K562 (cell line): Measurements from ENCODE around the gene TRIM38. TPM values are rescaled to one million over a fixed set of nuclear protein-coding genes. Genes with fewer than 3 reads are reported as not detected.

ENCODE experiments used
- ATF1 ChIP-seq, 2 experiments: fragments of 450-650 bp in 1 of 2; IDR thresholded peaks; 2 replicates each; pipeline ENCODE4 v1.6.1; 2016; ENCODE audit warnings: missing compliant biosample characterization in 1 of 2, missing genetic modification characterization in 1 of 2
- CHD1 ChIP-seq: fragments of 200-600 bp; sonication (generic); IDR thresholded peaks from one replicate; pipeline ENCODE4 v1.6.1; 2012; ENCODE audit warnings: mild to moderate bottlenecking, moderate library complexity, low read length, inconsistent platforms
- DACH1 ChIP-seq: fragments of 450-650 bp; IDR thresholded peaks from 2 replicates; pipeline ENCODE4 v1.6.1; 2018; ENCODE audit not compliant: partially characterized antibody
- ILF3 ChIP-seq: fragments of 450-650 bp; IDR thresholded peaks from 2 replicates; pipeline ENCODE4 v1.6.1; 2018; ENCODE audit warnings: antibody characterized with exemption, mild to moderate bottlenecking, moderate library complexity, borderline replicate concordance
- MYBL2 ChIP-seq, 2 experiments: fragments of 450-650 bp in 1 of 2; sonication (generic) in 1 of 2; formaldehyde crosslinking in 1 of 2; IDR thresholded peaks; 2 replicates each; pipeline versions ENCODE4 v1.6.1 to v1.8.1; 2017 to 2022; ENCODE audit warnings: borderline replicate concordance in 1 of 2, inconsistent platforms in 1 of 2, low read depth in 1 of 2, mild to moderate bottlenecking in 1 of 2, missing genetic modification reagents in 1 of 2, moderate library complexity in 1 of 2
- NR2F6 ChIP-seq: fragments of 450-650 bp; formaldehyde crosslinking; IDR thresholded peaks from 2 replicates; pipeline ENCODE4 v1.4.0; 2020; ENCODE audit warnings: mild to moderate bottlenecking
- PBX2 ChIP-seq, 2 experiments: IDR thresholded peaks in 1 of 2; conservative IDR thresholded peaks in 1 of 2; 2 replicates each; pipeline ENCODE4 v1.6.1; 2016; ENCODE audit warnings: low read depth in 2 of 2, mild to moderate bottlenecking in 1 of 2, missing compliant biosample characterization in 1 of 2, missing genetic modification characterization in 1 of 2, moderate library complexity in 1 of 2
- PHF20 ChIP-seq: fragments of 450-650 bp; IDR thresholded peaks from 2 replicates; pipeline ENCODE4 v1.6.1; 2018; ENCODE audit not compliant: partially characterized antibody
- PTBP1 ChIP-seq: fragments of 200-400 bp; formaldehyde crosslinking; IDR thresholded peaks from 2 replicates; pipeline ENCODE4 v1.6.1; 2017; ENCODE audit warnings: low read depth, low read length
- RFX1 ChIP-seq: fragments of 450-650 bp; IDR thresholded peaks from 2 replicates; pipeline ENCODE4 v1.6.1; 2016; ENCODE audit warnings: mild to moderate bottlenecking, moderate library complexity
- SPI1 ChIP-seq: IDR thresholded peaks from 2 replicates; pipeline ENCODE4 v1.6.1; 2011; ENCODE audit warnings: low read depth, low read length, control low read depth, borderline replicate concordance
- ZEB2 ChIP-seq: fragments of 450-650 bp; IDR thresholded peaks from 2 replicates; pipeline ENCODE4 v1.6.1; 2016
- ZNF23 ChIP-seq: fragments of 250-450 bp; sonication (Bioruptor Pico); IDR thresholded peaks from 2 replicates; pipeline ENCODE4 v1.4.0; 2020; ENCODE audit warnings: mild to moderate bottlenecking
- ZNF232 ChIP-seq: sonication (generic); formaldehyde crosslinking; IDR thresholded peaks from 2 replicates; pipeline ENCODE4 v1.8.0; 2022; ENCODE audit warnings: mild to moderate bottlenecking, missing genetic modification reagents
- ZNF707 ChIP-seq: fragments of 250-450 bp; sonication (Bioruptor Pico); conservative IDR thresholded peaks from 2 replicates; pipeline ENCODE4 v1.8.0; 2022; ENCODE audit warnings: inconsistent platforms, mild to moderate bottlenecking, moderate library complexity
- ZNF740 ChIP-seq, 3 experiments: fragments of 200-800 bp in 1 of 3; sonication (Bioruptor generic) in 1 of 3; sonication (generic) in 1 of 3; formaldehyde crosslinking in 1 of 3; IDR thresholded peaks; 2 replicates each; pipeline versions ENCODE4 v1.6.1 to v1.8.0; 2016 to 2022; ENCODE audit warnings: mild to moderate bottlenecking in 2 of 3, missing compliant biosample characterization in 2 of 3, missing genetic modification characterization in 2 of 3, missing genetic modification reagents in 1 of 3
- polyA plus RNA-seq, 8 experiments: library from polyadenylated mRNA; depleted of rRNA in 4 of 8; stranded (reverse) in 5 of 8; unstranded in 3 of 8; fragments of >200 nt; fragmentation: Nextera tagmentation in 2 of 8; fragmentation: Illumina TruSeq in 1 of 8; extraction: Ambion mirVana in 2 of 8; extraction: Trizol in 1 of 8; gene quantifications; 2 replicates each; pipeline versions ENCODE4 v1.2.1 to v1.2.3, GENCODE V29; 2011 to 2014; ENCODE audit warnings: inconsistent platforms in 1 of 8, missing spikeins in 1 of 8
- total RNA-seq, 7 experiments: library from RNA; depleted of rRNA in 6 of 7; stranded (reverse); fragments of >200 nt in 6 of 7; fragmentation: Illumina TruSeq in 2 of 7; extraction: Trizol in 2 of 7; gene quantifications; 2 replicates each; pipeline versions ENCODE4 v1.2.1 to v1.2.3, GENCODE V29; 2011 to 2021; ENCODE audit warnings: low replicate concordance in 1 of 7
- TF ChIP-seq, protein P1 (sequence below): IDR thresholded peaks from 2 replicates; pipeline ENCODE4 v1.6.1; 2011; ENCODE audit not compliant: insufficient read length; ENCODE audit errors: extremely low read depth
- TF ChIP-seq, protein P2 (sequence below): fragments of 450-650 bp; IDR thresholded peaks from 2 replicates; pipeline ENCODE4 v1.6.1; 2018; ENCODE audit not compliant: partially characterized antibody

Gene TRIM38
- total and polyA plus RNA-seq, 9 of the 15 experiments (the other 6 are each of a cell fraction or from before 2014, with no cell fraction given): 1.7 to 6.7 (median 6.3) TPM

GRCh38 chr6:26021350-26022131 lies 58.9 kb downstream of the TRIM38 start (continued):
- no peak for TF ChIP-seq PBX2 (CRISPR knock-in tag; IDR thresholded peaks at IDR 0.05; ENCODE audit: low read depth)
- TF ChIP-seq PBX2 (tag; conservative IDR thresholded peaks at IDR 0.05; ENCODE audit: low read depth): 0 out of 2 replicates have a peak, but pooled peaks have one; percentile 31
- no peak for TF ChIP-seq ZNF707 (CRISPR knock-in tag)
- TF ChIP-seq MYBL2 (IDR thresholded peaks at IDR 0.05; ENCODE audit: low read depth): no peak
- TF ChIP-seq MYBL2 (CRISPR knock-in tag; IDR thresholded peaks at IDR 0.05; ENCODE audit: borderline replicate concordance): no peak
- 0 out of 2 replicates have a peak, but pooled peaks have one; percentile 78 for TF ChIP-seq ZNF232 (CRISPR knock-in tag)
- peak; percentile 86; the same call in 1 of the 2 replicates for TF ChIP-seq PTBP1
- TF ChIP-seq PHF20: peak; percentile 23
- peak; percentile 92 for TF ChIP-seq CHD1
- no peak for TF ChIP-seq RFX1
- TF ChIP-seq, protein P1, sequence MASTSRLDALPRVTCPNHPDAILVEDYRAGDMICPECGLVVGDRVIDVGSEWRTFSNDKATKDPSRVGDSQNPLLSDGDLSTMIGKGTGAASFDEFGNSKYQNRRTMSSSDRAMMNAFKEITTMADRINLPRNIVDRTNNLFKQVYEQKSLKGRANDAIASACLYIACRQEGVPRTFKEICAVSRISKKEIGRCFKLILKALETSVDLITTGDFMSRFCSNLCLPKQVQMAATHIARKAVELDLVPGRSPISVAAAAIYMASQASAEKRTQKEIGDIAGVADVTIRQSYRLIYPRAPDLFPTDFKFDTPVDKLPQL: peak; percentile 67
- peak; percentile 73; the same call in 1 of the 2 replicates for TF ChIP-seq NR2F6 (CRISPR knock-in tag)
- TF ChIP-seq SPI1: peak; percentile 66; the same call in 1 of the 2 replicates
- TF ChIP-seq DACH1: no peak
- TF ChIP-seq ZNF23 (CRISPR knock-in tag): no peak
- TF ChIP-seq, protein P2, sequence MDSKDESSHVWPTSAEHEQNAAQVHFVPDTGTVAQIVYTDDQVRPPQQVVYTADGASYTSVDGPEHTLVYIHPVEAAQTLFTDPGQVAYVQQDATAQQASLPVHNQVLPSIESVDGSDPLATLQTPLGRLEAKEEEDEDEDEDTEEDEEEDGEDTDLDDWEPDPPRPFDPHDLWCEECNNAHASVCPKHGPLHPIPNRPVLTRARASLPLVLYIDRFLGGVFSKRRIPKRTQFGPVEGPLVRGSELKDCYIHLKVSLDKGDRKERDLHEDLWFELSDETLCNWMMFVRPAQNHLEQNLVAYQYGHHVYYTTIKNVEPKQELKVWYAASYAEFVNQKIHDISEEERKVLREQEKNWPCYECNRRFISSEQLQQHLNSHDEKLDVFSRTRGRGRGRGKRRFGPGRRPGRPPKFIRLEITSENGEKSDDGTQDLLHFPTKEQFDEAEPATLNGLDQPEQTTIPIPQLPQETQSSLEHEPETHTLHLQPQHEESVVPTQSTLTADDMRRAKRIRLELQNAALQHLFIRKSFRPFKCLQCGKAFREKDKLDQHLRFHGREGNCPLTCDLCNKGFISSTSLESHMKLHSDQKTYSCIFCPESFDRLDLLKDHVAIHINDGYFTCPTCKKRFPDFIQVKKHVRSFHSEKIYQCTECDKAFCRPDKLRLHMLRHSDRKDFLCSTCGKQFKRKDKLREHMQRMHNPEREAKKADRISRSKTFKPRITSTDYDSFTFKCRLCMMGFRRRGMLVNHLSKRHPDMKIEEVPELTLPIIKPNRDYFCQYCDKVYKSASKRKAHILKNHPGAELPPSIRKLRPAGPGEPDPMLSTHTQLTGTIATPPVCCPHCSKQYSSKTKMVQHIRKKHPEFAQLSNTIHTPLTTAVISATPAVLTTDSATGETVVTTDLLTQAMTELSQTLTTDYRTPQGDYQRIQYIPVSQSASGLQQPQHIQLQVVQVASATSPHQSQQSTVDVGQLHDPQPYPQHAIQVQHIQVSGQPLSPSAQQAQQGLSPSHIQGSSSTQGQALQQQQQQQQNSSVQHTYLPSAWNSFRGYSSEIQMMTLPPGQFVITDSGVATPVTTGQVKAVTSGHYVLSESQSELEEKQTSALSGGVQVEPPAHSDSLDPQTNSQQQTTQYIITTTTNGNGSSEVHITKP: no peak
- peak; percentile 90 for TF ChIP-seq ZNF740 (CRISPR knock-in tag; IDR thresholded peaks at IDR 0.05)
- TF ChIP-seq ZNF740 (tag; IDR thresholded peaks at IDR 0.05): peak in 1 of 2 experiments; percentile 74; a peak in 2 of 4 replicates
- TF ChIP-seq ZEB2: peak; percentile 83
- TF ChIP-seq ATF1 (CRISPR knock-in tag; IDR thresholded peaks at IDR 0.05): no peak
- peak; percentile 88 for TF ChIP-seq ATF1 (tag; IDR thresholded peaks at IDR 0.05)
- TF ChIP-seq ILF3: no peak
